ENCODE data around the gene PPP1R12B.
"Not testable (repeated sequence)": the region's sequence is repeated elsewhere in the genome, so short reads cannot be mapped to it uniquely, and the experiment has no call there.

Gene PPP1R12B

DNA sequence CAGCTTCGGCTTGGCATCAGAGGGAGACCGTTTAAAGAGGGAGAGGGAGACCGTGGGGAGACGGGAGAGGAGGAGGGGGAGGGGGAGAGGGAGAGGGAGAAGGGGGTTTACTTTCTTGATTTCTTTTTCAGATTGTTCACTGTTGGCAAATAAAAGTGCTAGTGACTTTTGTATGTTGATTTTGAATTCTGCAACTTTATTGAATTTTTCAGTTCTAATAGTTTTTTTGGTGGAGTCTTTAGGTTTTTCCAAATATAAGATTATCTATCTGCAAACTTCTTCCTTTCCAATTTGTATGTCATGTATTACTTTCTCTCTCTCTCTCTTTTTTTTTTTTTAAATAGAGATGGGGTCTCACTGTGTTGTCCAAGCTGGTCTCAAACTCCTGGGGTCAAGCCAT lies 104.0 kb downstream of the PPP1R12B start:
- no peak for DNase-seq (ENCODE audit: low spot score)

DNA sequence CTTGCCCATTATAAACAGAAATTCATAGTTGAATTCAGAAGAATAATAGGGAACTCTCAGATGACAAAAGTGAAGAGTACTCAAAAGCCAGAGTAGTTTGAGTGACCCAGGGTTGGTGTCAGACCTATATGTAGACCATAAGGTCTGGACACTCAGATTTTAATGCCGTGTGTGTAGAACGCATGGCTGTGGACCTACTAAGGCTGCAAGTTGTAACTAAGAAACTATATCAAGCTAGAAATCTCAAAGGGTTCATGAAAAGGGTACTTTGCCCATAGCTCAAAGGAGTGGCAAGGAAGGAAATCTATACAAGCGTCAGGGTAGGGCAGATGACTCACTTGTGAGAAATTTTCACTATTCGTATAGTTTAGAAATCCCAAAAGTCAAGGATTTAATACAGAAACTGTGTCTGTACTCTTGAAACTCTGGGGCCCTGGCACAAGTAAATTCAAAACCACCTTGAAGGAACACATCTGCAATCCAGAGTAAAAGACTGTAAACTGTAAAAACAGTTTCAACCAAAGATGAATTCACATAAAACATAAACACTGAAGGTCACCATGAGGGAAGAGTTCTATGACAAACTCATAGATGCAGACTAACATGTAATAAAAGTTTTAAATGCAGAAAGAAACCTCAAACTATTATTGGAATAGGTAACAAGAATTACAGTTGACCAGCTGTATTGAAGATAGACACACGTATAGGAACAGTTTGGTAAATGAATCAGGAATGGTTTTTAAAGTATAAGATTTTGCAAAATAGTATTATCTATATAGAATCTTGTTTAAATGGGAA lies 108.1 kb downstream of the PPP1R12B start:
- not testable (repeated sequence) for DNase-seq (ENCODE audit: low spot score)

DNA sequence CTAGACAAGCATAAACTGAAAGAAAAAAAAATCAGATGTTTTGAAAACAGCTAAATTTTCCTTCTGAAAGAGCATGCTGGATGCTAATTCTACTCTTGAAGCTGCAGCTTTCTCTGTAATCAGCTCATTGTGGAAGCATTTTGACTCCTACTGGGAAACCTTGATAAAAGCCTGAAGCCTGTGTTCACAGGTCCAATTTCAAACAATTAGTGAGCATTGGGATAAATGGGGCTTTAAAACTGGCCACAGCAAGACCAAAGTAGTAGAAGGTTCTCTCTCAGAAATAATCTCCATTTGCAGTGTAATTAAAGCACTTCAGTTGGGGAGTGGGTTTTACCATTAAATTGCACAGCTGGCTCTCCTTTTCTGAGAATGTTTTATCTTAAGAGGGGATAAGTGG lies 110.2 kb downstream of the PPP1R12B start:
- not testable (repeated sequence) for DNase-seq (ENCODE audit: low spot score)

DNA sequence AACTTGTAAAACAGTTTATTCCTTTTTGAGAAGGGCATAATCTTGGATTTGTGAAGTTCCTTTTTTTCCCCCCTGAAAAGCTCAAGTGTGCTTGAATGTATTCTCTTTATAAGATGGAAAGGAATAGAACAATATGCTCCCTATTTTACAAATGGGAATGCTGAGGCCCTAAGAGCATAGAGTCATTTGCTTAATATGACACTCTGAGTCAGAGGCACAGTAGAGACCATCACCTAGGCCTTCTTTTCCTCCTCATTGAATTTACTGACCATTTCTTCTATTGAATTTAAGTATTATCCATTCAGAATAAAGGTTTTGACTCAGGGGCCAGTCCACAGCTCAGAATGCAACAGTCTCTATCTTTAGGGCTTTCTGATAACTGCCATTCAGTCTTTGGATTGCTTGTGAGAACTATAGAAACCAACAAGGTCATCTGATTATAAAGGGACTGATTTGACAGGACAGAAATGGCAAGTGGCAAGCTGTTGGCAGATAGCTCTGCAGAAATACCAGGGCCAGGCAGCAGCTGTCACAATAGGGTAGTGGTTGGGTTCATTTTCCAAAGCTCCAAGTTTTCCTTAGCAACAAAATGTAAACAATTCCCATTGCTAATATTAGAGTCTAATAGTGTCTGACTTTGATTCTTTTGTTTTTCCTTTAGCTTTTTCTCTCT lies 111.1 kb downstream of the PPP1R12B start:
- not testable (repeated sequence) for DNase-seq (ENCODE audit: low spot score)

DNA sequence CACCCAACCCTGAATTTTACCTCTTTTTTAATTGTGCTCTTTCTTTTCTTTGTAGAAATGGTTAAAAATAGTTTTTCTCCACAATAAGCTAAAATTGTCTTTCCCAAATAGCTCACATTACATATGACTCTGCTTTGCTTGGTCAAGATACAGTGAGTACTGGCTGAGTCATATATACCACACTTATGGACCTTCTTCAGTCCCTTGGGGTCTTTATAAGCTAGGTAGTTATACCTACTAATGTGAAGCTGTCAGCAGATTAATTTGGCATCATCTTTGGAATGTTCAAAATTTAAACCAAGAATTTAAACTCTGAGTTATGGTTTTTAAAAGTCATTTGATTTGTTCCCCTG lies 111.6 kb downstream of the PPP1R12B start:
- DNase-seq (ENCODE audit: low spot score), result not testable (repeated sequence)

DNA sequence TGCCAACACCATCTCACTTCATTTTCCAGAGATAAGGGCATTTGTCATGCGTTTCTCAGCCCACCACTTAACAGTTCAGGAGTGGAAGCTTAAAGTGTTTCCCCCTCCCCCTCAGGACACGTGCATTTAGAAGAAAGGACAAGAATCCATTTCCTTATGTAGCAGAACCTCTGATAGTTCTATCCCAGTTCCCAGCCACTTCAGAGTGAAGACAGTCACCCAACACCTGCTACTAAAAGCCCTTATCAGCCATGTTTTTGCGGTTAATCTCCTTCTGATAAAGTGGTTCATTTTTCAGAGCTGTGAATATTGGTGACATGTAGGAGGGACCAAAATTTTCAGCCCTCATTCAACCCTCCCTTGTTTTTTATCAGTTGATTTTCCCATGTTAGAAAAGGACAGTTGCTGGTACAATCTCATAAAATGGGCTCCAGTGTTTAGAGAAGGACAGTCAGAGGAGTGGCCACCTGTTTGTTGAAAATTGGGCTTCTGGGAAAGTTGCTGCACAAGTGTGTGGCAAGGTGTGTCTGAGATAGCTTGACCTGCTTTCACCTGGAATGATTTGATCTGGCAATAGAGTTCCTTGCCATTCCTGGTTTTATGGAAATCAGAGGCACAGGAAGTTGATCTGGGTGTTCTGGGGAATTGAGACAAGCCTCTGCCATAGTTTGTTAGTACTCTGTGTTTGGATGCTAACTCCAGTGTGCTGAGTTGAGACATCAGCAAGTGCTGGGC lies 114.0 kb downstream of the PPP1R12B start:
- DNase-seq (ENCODE audit: low spot score), result no peak

DNA sequence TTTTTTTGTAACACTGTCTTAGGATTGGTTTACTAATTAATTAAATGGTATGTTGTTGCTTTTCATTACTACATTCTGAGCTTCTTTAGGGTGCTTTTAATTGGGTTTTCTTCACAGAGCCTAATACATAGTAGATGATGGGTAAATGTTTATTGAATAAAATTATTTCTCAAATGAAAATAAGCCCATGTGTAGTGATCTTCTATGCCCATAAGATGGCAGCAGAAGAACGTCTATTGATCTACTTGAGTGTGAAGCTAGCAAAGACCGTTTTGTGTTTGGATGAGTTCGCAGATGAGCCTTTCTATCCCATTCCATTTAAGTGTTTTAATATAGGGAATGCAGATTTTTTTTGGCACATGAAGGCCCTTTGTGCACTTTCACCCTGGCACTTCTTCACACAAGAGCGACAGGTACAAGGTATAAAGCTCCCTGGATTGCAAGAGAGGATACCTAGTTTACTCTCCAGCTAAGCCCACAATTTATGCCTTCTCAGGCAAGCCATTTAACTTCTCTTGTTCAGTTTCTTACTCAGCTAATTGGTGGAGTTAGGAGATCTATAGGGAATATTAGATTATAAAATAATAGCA lies 115.7 kb downstream of the PPP1R12B start:
- not testable (repeated sequence) for DNase-seq (ENCODE audit: low spot score)

DNA sequence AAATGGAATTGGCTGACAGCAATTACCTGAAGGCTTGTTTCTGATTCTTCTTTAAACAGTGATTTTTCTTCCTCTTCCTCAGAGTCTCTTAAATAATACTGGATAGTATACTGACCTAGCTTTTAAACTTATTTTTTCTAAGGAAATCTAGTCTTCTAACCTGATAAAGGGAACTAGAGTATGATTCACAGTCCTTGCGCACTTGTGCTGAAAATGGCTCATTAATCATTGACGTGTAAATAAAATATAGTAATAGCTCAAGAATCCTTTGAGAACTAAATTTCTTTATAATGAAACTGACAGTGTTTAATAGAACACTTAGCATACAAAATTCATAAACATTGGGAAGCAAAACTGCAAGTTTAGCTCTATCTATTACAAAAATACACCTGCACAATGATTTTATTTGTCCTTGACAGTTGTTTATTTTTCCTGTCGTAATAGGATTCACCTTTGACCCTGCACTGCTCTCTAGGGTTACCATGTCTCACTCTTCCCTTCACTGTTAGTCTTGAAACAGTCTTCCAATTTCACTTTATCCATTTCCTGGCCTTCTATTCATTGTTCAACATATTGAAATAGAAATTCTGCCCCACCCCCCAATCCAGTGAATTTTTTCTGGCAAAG lies 117.3 kb downstream of the PPP1R12B start:
- DNase-seq (ENCODE audit: low spot score), result not testable (repeated sequence)

DNA sequence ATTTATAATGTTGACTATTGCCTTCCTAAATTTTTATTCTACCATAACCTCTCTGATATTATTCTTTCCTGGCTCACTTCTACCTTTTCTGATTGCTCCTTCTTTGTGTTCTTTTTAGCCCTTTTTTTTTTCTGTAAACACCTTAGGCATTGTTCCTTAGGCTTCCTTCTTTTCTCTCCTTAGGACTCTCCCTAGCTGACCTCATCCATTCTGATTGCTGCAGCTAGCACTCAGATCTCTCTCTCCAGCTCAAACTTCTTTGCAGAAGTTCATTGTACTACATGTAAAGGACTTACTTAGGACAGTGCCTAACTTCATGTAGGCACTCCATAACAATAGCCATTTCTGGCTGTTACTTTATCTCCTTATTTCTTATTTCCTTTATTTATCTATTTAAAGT lies 117.8 kb downstream of the PPP1R12B start:
- DNase-seq (ENCODE audit: low spot score), result not testable (repeated sequence)

DNA sequence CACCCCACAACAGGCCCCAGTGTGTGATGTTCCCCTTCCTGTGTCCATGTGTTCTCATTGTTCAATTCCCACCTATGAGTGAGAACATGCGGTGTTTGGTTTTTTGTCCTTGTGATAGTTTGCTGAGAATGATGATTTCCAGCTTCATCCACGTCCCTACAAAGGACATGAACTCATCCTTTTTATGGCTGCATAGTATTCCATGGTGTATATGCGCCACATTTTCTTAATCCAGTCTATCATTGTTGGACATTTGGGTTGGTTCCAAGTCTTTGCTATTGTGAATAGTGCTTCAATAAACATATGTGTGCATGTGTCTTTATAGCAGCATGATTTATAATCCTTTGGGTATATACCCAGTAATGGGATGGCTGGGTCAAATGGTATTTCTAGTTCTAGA lies 118.9 kb downstream of the PPP1R12B start:
- DNase-seq (ENCODE audit: low spot score), result not testable (repeated sequence)

DNA sequence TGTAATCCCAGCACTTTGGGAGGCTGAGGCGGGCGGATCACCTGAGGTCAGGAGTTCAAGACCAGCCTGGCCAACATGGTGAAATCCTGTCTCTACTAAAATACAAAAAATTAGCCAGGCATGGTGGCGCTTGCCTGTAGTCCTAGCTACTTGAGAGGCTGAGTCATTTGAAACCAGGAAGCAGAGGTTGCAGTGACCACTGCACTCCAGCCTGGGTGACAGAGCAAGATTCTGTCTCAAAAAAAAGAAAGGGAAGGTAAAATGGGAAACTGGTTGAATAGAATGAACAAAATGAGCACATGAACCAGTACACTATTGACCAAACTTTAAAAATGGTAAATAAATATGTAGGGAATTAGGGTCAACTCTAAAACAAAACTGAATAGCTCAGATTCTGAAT lies 120.2 kb downstream of the PPP1R12B start:
- not testable (repeated sequence) for DNase-seq (ENCODE audit: low spot score)

DNA sequence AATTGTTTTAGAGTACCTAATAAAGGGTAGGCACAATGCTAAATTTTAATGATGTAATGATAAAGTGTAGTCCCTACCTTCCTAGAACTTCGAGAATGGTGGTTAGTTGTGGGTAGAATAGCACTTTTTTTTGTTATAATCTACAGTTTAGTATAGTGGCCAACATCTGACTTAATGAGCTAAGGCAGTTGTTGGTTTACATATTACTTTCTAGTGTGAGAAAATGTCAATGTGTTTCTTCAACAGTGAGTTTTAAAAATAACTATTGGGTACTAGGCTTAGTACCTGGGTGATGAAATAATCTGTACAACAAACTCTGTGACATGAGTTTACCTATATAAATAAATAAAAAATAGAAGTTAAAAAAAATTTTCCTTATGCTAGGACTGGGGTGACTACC lies 120.6 kb downstream of the PPP1R12B start:
- not testable (repeated sequence) for DNase-seq (ENCODE audit: low spot score)

DNA sequence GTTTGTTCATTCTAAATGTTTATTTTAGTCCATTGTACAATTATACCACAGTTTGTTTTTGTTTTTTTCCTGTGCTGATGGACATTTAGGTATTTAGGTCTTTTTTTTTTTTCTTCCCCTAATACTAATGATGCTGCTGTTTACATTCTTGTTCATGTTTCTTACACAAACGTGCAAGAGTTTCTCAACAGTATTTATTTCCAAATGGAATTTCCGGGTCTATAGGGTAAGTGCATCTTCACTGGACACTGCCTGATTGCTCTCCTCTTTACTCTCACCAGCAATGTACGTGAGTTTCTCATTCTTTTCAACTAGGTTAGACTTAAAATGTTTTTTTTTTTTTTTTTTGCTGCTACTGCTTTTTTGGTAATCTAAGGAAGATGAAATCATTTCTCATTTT lies 122.7 kb downstream of the PPP1R12B start:
- DNase-seq (ENCODE audit: low spot score), result no peak

DNA sequence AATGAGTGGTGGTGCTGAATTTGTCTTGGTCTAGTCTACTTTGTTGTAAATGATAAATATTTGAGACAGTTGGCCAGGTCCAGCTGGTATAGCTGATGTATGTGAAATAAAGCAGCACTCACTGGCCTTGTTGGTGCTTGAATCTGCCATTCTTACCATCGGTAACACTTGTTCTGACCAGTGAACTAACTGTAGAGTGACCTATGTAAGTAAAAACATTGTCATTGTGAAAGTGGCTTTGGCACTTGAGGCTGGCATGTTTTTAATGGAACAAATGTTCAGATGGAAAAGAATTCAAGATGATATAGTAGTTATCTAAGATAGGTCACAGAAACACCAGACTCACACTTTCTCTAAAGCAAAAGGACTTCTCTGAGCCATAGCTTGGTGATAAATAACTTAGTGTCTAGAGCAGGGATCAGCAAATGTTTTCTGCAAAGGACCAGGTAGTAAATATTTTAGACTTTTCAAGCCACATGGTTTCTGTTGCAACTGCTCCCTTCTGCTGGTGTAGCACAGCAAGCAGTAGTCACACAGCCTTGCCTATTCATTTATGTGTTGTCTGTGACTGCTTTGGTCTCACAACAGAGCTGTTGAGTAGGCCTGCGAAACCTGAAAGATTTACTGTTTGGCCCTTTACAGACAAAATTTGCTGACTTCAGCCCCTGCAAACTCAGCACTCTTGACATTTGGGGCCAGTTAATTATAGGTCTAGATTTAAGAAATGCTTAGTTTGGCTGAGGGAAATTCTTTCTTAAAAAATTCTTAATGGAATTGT lies 124.0 kb downstream of the PPP1R12B start:
- not testable (repeated sequence) for DNase-seq (ENCODE audit: low spot score)

DNA sequence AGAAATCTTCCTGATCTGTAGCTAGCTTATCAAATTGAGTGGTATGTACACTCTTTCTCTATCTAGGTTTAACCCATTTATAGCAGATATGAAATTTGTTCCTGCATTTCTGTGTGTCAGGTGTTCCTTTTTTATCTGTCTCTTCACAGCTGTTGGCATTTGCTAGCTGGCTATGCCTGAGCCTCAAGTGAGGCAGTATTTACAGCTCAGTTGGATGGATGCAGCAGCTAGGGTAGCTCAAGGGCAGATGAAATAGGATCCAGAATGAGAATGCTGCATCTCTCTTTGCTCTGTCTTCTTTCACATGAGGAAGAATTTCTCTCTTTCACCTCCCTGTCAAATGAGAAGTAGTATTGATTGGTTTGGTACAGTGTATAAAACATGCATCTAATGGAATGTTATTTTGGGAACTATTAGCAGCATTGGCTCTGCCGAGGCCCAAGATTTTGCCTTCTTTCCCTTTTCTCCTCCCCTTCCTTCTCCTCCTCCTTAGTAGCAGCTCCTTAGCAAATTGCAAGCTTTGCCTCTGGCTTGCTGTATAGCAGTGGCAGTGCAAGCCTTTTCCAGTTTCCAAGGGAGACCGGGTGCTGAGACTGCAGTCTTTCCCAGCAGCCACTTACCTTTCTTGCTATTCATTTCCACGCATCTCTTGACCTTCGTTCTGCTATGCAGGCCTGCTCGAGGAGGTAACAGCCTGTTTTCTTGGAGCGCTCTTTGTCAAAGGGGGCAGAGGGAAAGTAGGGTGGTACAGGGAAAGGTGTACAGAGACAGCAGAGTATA lies 125.0 kb downstream of the PPP1R12B start:
- DNase-seq (ENCODE audit: low spot score), result not testable (repeated sequence)

DNA sequence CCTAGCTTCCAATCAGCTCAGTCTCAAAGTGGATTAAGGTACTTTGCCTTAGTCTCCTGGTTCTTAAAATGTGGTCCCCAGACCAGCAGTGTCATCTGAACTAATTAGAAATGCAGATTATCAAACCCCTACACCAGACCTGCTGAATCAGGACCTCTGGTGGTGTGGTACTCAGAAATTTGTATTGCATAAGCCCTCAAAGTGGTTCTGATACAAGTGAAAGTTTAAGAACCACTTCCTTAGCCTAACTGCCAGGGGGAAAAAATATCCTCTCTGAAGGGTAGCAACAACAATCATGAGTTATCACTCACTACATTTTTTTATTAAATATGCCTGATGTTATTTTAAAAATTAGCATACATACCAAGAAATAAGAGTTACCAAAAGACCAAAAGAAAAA lies 131.2 kb downstream of the PPP1R12B start:
- not testable (repeated sequence) for DNase-seq (ENCODE audit: low spot score)

DNA sequence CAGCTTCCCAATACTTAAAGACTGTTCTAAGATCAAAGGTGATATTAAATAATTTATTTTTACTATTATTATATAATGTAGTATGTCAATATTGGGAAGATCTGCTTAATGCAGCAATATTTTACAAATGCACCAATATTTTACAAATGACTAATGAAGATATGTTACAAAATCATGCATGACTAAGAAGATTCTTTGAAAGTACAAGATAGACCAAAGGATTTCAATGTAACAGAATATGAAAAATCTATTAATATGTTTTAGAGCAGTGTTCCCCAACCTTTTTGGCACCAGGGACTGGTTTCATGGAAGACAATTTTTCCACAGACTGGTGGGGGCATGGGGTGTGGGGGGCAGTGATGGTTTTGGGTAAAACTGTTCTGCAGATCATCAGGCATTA lies 132.1 kb downstream of the PPP1R12B start:
- DNase-seq (ENCODE audit: low spot score), result not testable (repeated sequence)

DNA sequence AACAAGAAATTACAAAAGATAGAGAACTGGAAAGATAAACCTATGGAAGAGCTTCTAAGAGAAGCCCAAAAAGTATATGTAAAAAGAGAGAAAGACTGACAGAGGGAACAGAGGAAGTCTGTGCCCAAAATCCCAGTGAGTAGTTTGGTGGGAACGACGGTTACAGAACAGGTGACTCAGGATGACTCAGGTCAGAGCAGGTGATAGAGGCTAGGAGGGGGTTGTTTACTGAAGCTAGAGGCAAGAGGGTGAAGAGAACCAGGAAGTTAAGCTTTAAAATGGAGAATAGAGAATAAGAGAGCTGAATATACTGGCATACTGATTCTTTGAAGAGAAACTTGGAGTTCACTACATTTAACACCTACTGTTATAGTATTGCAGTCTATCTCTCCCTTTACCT lies 134.9 kb downstream of the PPP1R12B start:
- DNase-seq (ENCODE audit: low spot score), result not testable (repeated sequence)

DNA sequence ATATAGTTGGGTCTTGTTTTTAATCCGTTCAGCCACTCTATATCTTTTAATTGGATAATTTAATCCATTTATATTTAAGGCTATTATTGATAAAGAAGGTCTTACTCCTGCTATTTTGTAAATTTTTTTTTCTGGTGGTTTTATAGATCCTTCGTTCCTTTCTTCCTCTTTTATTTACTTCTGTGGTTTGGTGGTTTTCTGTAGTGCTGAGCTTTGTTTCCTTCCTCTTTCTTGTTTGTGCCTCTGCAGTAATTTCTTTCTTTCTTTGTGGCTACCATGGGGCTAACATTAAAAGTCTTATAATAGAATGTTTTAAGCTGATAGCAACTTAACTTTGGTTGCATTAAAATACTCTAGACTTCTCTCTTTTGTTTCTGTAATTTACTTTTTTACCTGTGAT lies 135.5 kb downstream of the PPP1R12B start:
- not testable (repeated sequence) for DNase-seq (ENCODE audit: low spot score)

DNA sequence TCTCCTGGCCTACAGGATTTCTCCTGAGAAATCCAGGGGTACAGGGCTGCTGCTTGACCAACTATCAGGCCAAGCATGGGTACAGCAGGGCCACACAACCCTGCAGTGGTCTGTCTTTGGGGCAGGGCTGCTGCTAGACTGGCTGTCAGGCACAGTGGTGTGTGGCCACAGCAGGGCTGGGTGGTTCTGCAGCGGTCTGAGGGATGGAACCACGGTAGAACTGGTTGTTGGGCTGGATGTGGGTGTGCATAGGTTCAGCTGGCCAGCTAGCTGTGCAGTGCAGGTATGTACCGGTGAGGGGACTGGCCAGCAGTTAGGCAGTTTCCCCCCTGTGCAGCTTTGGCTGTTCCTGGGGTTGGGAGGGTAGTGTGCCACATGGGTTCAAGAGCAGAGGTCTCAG lies 136.3 kb downstream of the PPP1R12B start:
- not testable (repeated sequence) for DNase-seq (ENCODE audit: low spot score)

All from CD4-positive, alpha-beta T cell treated with Interleukin-15 for 4 hours (primary cell).